Right renal cortex interstitium (tissue), 3 donors: ENCODE measurements around the gene DOCK6. TPM values are rescaled to one million over a fixed set of nuclear protein-coding genes. Genes with fewer than 3 reads are reported as not detected.

Source experiments
- DNase-seq, 3 donors: peaks; one replicate each; pipeline ENCODE4 v3.0.0-alpha.2; 2013; ENCODE audit warnings: low read depth in 3 of 3, low spot score in 2 of 3
- polyA plus RNA-seq, 3 donors: library from polyadenylated mRNA; unstranded; fragments of 120-200 nt; gene quantifications; one replicate each; pipeline ENCODE4 v1.2.1, GENCODE V29; 2013; ENCODE audit not compliant: insufficient read length in 3 of 3

The DOCK6 gene
- polyA plus RNA-seq, 3 donors, result 34.4 to 37.8 (median 34.7) TPM

DNA sequence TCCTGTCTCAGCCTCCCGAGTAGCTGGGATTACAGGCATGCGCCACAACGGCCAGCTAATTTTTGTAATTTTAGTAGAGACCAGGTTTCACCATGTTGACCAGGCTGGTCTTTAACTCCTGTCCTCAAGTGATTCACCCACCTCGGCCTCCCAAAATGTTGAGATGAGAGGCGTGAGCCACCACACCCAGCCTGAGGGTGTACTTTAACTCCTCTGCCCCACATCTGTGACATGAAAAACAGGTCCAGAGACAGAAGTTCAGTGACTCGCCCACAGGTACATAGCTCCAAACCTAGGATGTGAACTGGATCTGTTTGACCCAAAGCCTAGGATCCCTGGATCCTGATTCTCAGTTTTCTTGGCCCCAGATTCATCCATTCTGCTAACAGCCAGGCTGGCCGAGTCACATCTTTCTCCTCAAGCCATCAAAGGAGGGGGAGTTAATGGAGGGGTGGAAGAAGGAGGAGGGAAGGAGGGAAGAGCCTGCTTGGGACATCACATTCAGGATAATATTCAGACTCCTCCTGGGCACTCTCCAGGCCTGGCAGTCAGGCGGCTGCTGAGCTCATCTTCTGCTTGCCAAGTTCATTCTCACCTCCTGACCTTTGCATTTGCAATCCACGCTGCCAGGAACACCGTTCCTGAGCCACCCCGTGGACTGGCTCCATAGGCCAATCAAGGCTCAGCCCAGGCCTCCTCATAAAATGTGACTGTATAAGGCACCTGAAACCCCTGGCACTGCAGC is 109.8 kb downstream of the DOCK6 start:
- no peak for DNase-seq

GRCh38 chr19:11151181-11151580 is 111.1 kb downstream of the DOCK6 start:
- DNase-seq, result no peak

Other genes with a start within 250 kb of the DOCK6 start
- gene LDLR, start 173.1 kb downstream of the DOCK6 start, polyA plus RNA-seq, result 10 to 100 TPM; 19.9 to 24.8 (median 23.3) TPM
- 10 to 100 TPM; 12.8 to 17.1 (median 14.6) TPM for gene SPC24, start 106.7 kb downstream of the DOCK6 start, polyA plus RNA-seq
- 100 to 1,000 TPM; 114 to 117 (median 116) TPM for gene KANK2, start 65.0 kb downstream of the DOCK6 start, polyA plus RNA-seq
- under 1 TPM in 2 of 3 donors, not detected in 1; 0.28 to 0.42 TPM for gene ANGPTL8, start 22.9 kb downstream of the DOCK6 start, polyA plus RNA-seq
- gene TSPAN16, start 33.6 kb upstream of the DOCK6 start, polyA plus RNA-seq, result not detected
- gene RAB3D, start 77.1 kb upstream of the DOCK6 start, polyA plus RNA-seq, result 10 to 100 TPM; 14.4 to 19.2 (median 17.4) TPM
- gene TMEM205, start 83.7 kb upstream of the DOCK6 start, polyA plus RNA-seq, result 100 to 1,000 TPM; 126 to 159 (median 135) TPM
- 10 to 100 TPM; 21.5 to 23.3 (median 21.8) TPM for gene CCDC159, start 84.0 kb upstream of the DOCK6 start, polyA plus RNA-seq
- gene PLPPR2, start 92.9 kb upstream of the DOCK6 start, polyA plus RNA-seq, result 10 to 100 TPM in 2 of 3 donors, 1 to 10 TPM in 1; 9.2 to 11.3 (median 10.0) TPM
- gene SWSAP1, start 112.1 kb upstream of the DOCK6 start, polyA plus RNA-seq, result 1 to 10 TPM; 3.0 to 3.2 (median 3.1) TPM
- 10 to 100 TPM; 15.0 to 17.2 (median 15.7) TPM for gene EPOR, start 121.8 kb upstream of the DOCK6 start, polyA plus RNA-seq
- 10 to 100 TPM; 47.6 to 64.8 (median 55.5) TPM for gene RGL3, start 156.8 kb upstream of the DOCK6 start, polyA plus RNA-seq
- 1 to 10 TPM; 1.5 to 1.6 (median 1.5) TPM for gene ODAD3, start 172.6 kb upstream of the DOCK6 start, polyA plus RNA-seq
- 100 to 1,000 TPM; 299 to 323 (median 323) TPM for gene PRKCSH, start 173.1 kb upstream of the DOCK6 start, polyA plus RNA-seq
- under 1 TPM; 0.04 to 0.35 (median 0.04) TPM for gene ELAVL3, start 218.5 kb upstream of the DOCK6 start, polyA plus RNA-seq
- 1 to 10 TPM; 9.0 to 9.9 (median 9.4) TPM for gene ZNF653, start 243.3 kb upstream of the DOCK6 start, polyA plus RNA-seq